Activated CD8-positive, alpha-beta memory T cell treated with anti-CD3 and anti-CD28 coated beads, Interleukin-2, amount 50 U/mL, for 24 hours (primary cell): Measurements from ENCODE around the gene NEURL2.
A peak's percentile ranks its signal among the peaks of the same experiment; 100 is the strongest.
"Not testable (repeated sequence)": the region's sequence is repeated elsewhere in the genome, so short reads cannot be mapped to it uniquely, and the experiment has no call there.

Experiments used
- DNase-seq: peaks from one replicate; pipeline ENCODE4 v3.0.0-alpha.2; 2020; ENCODE audit errors: extremely low read depth

Gene NEURL2

GRCh38 chr20:45890985-45891983 is at the start of gene NEURL2, which contains the start of gene CTSA:
TSS of gene NEURL2 (minus strand) at chr20:45891208. CDS start at chr20:45890991, 217 bp downstream.
TSS of gene CTSA (plus strand) at chr20:45891335. CDS start at chr20:45891569, 234 bp downstream.
- DNase-seq = peak; percentile 70

- DNase-seq = no peak
These were observed 49.5 kb upstream of the NEURL2 start for GRCh38 chr20:45940469-45940868.

- DNase-seq = no peak
These were observed 49.0 kb upstream of the NEURL2 start for GRCh38 chr20:45940053-45940452.

- DNase-seq = no peak
These were observed 47.9 kb upstream of the NEURL2 start for GRCh38 chr20:45938727-45939438.

GRCh38 chr20:45937765-45938164 is 46.8 kb upstream of the NEURL2 start:
- DNase-seq = no peak

- no peak for DNase-seq
These were observed 44.5 kb upstream of the NEURL2 start for GRCh38 chr20:45935416-45936046.

GRCh38 chr20:45934586-45935415 is 43.8 kb upstream of the NEURL2 start, which contains the start of gene PCIF1:
TSS of gene PCIF1 (plus strand) at chr20:45934683. CDS start at chr20:45939000, 4,317 bp downstream.
- peak; percentile 99 for DNase-seq

GRCh38 chr20:45934046-45934585 is 43.1 kb upstream of the NEURL2 start:
- no peak for DNase-seq

- no peak for DNase-seq
These were observed 42.4 kb upstream of the NEURL2 start for GRCh38 chr20:45933266-45934045.

- not testable (repeated sequence) for DNase-seq
These were observed 40.7 kb upstream of the NEURL2 start for GRCh38 chr20:45931680-45932079.

GRCh38 chr20:45927071-45927878 is 36.3 kb upstream of the NEURL2 start:
- DNase-seq = no peak

GRCh38 chr20:45926731-45927070 is 35.7 kb upstream of the NEURL2 start:
- DNase-seq = no peak

GRCh38 chr20:45925821-45926506 is 35.0 kb upstream of the NEURL2 start:
- no peak for DNase-seq

- no peak for DNase-seq
These were observed 33.6 kb upstream of the NEURL2 start for GRCh38 chr20:45924391-45925261.

- DNase-seq = no peak
These were observed 30.6 kb upstream of the NEURL2 start for GRCh38 chr20:45921337-45922189.

- DNase-seq = no peak
These were observed 29.7 kb upstream of the NEURL2 start for GRCh38 chr20:45920462-45921336.
